Uterus (tissue), 4 donors: ENCODE results near the gene RPP30. TPM values are rescaled to one million over a fixed set of nuclear protein-coding genes. Genes with fewer than 3 reads are reported as not detected.
"Not testable (repeated sequence)": the region's sequence is repeated elsewhere in the genome, so short reads cannot be mapped to it uniquely, and the experiment has no call there.

Source experiments
- DNase-seq, 2 donors: peaks; one replicate each; pipeline ENCODE4 v3.0.0-alpha.2; 2019 to 2020
- H3K27ac ChIP-seq, 2 donors: fragments of 200-600 bp; sonication (generic); 1 replicate in 1 of 2; 2 replicates in 1 of 2; pipeline ENCODE4 v1.5.1; 2016 to 2018
- H3K27me3 ChIP-seq, 2 donors: fragments of 200-600 bp; sonication (generic); one replicate each; pipeline ENCODE4 v1.5.1; 2018 to 2019; ENCODE audit warnings: control low read depth in 1 of 2
- H3K36me3 ChIP-seq, 2 donors: fragments of 200-600 bp; sonication (generic); one replicate each; pipeline ENCODE4 v1.5.1; 2019; ENCODE audit warnings: control low read depth in 1 of 2
- H3K4me1 ChIP-seq, 2 donors: fragments of 200-600 bp; sonication (generic); one replicate each; pipeline ENCODE4 v1.5.1; 2018 to 2019; ENCODE audit warnings: control low read depth in 1 of 2
- H3K4me3 ChIP-seq, 2 donors: fragments of 200-600 bp; sonication (generic); 1 replicate in 1 of 2; 2 replicates in 1 of 2; pipeline ENCODE4 v1.5.1; 2018 to 2019; ENCODE audit warnings: mild to moderate bottlenecking in 1 of 2
- H3K9me3 ChIP-seq, 2 donors: fragments of 200-600 bp; sonication (generic); one replicate each; pipeline ENCODE4 v1.5.1; 2019; ENCODE audit warnings: control low read depth in 1 of 2
- POLR2A ChIP-seq, 2 donors: fragments of 450-650 bp; IDR thresholded peaks; one replicate each; pipeline ENCODE4 v1.6.1; 2016; ENCODE audit warnings: antibody characterized with exemption in 2 of 2, mild to moderate bottlenecking in 1 of 2, moderate library complexity in 1 of 2
- intact Hi-C: fragments of 100-400 bp; cut with DNase I; formaldehyde crosslinking; loops from one replicate; pipeline ENCODE4 v1.15.1; 2023; ENCODE audit warnings: low total_unique reads
- small RNA-seq: library from RNA; depleted of rRNA; stranded (forward); fragments of <200 nt; gene quantifications from one replicate; pipeline ENCODE3, GENCODE V24; 2016
- total RNA-seq, 4 donors: library from RNA; depleted of rRNA in 3 of 4; stranded (reverse); fragments of >200 nt in 3 of 4; gene quantifications; one replicate each; pipeline versions ENCODE4 v1.1.0 to v1.2.4, GENCODE V29; 2014 to 2023
- TF ChIP-seq, protein P1 (sequence below), 4 experiments: fragments of 200-600 bp in 2 of 4; fragments of 450-650 bp in 2 of 4; sonication (generic) in 2 of 4; IDR thresholded peaks; one replicate each; pipeline ENCODE4 v1.5.1; 2016 to 2019; ENCODE audit warnings: antibody characterized with exemption in 4 of 4, mild to moderate bottlenecking in 2 of 4, moderate library complexity in 1 of 4
- donor health status: DM: yes; HTN: yes; CAD: no.

RPP30 gene
- total RNA-seq, 4 donors from 2014 or later, result 10.9 to 61.1 (median 32.0) TPM

- Histone ChIP-seq H3K4me1 (no peaks in the 10 kb centered on the region), H3K27ac (no peak overlapping the region), H3K9me3 (no peaks in the 10 kb centered on the region), H3K4me3 (no peak overlapping the region), H3K36me3 (no peaks in the 10 kb centered on the region), H3K27me3 (no peaks in the 10 kb centered on the region)
- TF ChIP-seq, protein P1, sequence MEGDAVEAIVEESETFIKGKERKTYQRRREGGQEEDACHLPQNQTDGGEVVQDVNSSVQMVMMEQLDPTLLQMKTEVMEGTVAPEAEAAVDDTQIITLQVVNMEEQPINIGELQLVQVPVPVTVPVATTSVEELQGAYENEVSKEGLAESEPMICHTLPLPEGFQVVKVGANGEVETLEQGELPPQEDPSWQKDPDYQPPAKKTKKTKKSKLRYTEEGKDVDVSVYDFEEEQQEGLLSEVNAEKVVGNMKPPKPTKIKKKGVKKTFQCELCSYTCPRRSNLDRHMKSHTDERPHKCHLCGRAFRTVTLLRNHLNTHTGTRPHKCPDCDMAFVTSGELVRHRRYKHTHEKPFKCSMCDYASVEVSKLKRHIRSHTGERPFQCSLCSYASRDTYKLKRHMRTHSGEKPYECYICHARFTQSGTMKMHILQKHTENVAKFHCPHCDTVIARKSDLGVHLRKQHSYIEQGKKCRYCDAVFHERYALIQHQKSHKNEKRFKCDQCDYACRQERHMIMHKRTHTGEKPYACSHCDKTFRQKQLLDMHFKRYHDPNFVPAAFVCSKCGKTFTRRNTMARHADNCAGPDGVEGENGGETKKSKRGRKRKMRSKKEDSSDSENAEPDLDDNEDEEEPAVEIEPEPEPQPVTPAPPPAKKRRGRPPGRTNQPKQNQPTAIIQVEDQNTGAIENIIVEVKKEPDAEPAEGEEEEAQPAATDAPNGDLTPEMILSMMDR (IDR thresholded peaks at IDR 0.05), result no peak
- TF ChIP-seq POLR2A (IDR thresholded peaks at IDR 0.05), result no peak
- intact Hi-C loops, result no loop called here
- DNase-seq, result no peak
Observed at GRCh38 chr10:90939648-90940047, 67.9 kb downstream of the RPP30 start.

DNA sequence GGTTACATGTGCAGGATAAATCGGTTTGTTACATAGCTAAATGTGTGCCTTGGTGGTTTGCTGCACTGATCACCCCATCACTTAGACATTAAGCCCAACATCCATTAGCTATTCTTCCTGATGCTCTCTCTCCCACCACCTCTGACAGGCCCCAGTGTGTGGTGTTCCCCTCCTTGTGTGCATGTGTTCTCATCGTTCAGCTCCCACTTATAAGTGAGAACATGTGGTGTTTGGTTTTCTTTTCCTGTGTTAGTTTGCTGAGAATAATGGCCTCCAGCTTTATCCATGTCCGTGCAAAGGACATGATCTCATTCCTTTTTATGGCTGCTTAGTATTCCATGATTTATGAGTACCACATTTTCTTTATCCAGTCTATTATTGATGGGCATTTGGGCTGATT lies 71.2 kb downstream of the RPP30 start:
- H3K27ac ChIP-seq, H3K4me1 ChIP-seq, H3K36me3 ChIP-seq, H3K9me3 ChIP-seq, H3K4me3 ChIP-seq, H3K27me3 ChIP-seq, DNase-seq, intact Hi-C loops: not testable (repeated sequence)

DNA sequence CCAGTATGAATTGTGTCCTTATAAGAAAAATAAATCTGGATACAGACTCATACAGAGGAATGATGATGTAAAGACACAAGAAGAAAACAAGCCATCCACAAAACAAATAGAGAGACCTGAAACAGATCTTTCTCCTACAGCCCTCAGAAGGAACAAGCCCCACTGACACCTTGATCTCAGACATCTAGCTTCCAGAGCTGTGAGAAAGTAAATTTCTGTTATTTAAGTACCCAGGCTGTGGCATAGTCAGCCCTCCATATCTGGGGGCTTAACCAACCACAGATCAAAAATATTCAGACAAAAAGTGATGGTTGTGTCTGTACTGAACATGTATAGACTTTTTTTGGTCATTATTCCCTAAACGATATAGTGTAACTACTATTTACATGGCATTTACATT lies 73.0 kb downstream of the RPP30 start:
- TF ChIP-seq, protein P1 (IDR thresholded peaks at IDR 0.05), result no peak
- no peak for TF ChIP-seq POLR2A (IDR thresholded peaks at IDR 0.05)
- DNase-seq, result no peak
- intact Hi-C loops, result no loop called here
- no peaks in the 10 kb centered on the region for H3K36me3 ChIP-seq
- H3K4me3 ChIP-seq, result no peak overlapping the region
- H3K27ac ChIP-seq, result no peak overlapping the region
- H3K9me3 ChIP-seq, result no peaks in the 10 kb centered on the region
- no peaks in the 10 kb centered on the region for H3K4me1 ChIP-seq
- no peaks in the 10 kb centered on the region for H3K27me3 ChIP-seq

- Histone ChIP-seq H3K27me3 (no peaks in the 10 kb centered on the region), H3K27ac (no peak overlapping the region), H3K9me3 (no peaks in the 10 kb centered on the region), H3K36me3 (no peaks in the 10 kb centered on the region), H3K4me1 (no peaks in the 10 kb centered on the region), H3K4me3 (no peak overlapping the region)
- intact Hi-C loops, result no loop called here
- no peak for DNase-seq
- TF ChIP-seq, protein P1 (IDR thresholded peaks at IDR 0.05), result no peak
- no peak for TF ChIP-seq POLR2A (IDR thresholded peaks at IDR 0.05)
Observed at GRCh38 chr10:90945491-90946070, 73.8 kb downstream of the RPP30 start.

DNA sequence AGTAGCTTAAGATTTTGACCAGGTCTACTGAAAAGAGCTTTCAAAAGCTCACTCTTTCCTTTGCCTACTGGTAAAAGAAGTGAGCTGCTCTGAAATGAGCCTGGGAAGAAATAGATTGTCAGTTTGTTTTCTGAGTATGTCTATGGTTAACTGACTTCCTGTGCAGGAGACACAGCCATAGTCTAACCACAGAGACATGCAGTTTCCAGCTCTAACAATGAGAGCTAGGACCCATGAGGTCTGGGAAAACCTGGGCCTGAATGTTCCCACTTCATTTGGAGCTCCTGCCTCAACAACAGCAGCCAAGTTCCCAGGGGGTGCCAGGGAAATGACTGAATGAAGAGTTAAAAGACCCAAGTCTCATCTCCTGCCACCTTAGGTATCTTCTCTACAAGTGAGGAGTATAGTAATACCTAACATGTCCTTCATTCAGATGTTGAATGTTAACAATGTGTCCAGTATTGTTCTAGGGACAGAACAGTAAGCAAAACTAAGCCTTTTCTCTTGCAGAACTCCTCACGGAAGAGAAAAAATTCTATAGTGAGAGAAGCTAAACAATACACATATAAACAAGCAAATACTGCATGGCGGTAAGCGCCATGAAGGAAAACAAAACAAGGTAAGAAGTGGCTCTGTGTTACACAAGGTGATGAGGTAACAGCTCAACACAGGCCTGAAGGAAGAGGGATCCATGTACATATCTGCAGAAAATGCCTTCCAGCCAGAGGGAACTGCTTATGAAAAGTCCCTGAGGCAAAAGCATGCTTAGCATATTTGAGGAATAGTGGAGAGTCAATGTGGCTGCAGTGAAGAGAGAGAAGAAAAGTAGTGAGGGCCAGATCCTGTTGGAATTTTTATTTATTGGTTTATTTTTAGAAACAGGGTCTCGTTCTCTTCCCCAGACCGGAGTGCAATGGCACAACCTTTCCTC lies 75.5 kb downstream of the RPP30 start:
- Histone ChIP-seq H3K9me3 (no peaks in the 10 kb centered on the region), H3K27ac (no peak overlapping the region), H3K4me3 (no peak overlapping the region), H3K27me3 (no peaks in the 10 kb centered on the region), H3K4me1 (no peaks in the 10 kb centered on the region), H3K36me3 (no peaks in the 10 kb centered on the region)
- no peak for DNase-seq
- TF ChIP-seq POLR2A (IDR thresholded peaks at IDR 0.05), result no peak
- TF ChIP-seq, protein P1 (IDR thresholded peaks at IDR 0.05), result no peak
- intact Hi-C loops, result no loop called here

Small RNAs within 50 kb of the gene (small RNA-seq; reads per million reads assigned to genes)
- not detected for gene RF00019
- gene RNU6-740P, result not detected

Other genes starting within 250 kb of the RPP30 start
- gene HTR7, start 13.9 kb upstream of the RPP30 start, total RNA-seq, result 1 to 10 TPM in 2 of 4 donors, under 1 TPM in 2; 0.29 to 1.5 (median 0.68) TPM
- under 1 TPM in 2 of 4 donors, not detected in 2; 0.35 to 0.64 TPM for gene ANKRD1, start 49.1 kb downstream of the RPP30 start, total RNA-seq